Subcutaneous adipose tissue (tissue), 4 donors: ENCODE results near the gene CHST9. TPM values are rescaled to one million over a fixed set of nuclear protein-coding genes. Genes with fewer than 3 reads are reported as not detected.

Source experiments
- total RNA-seq, 4 donors: library from RNA; depleted of rRNA; stranded (reverse); fragments of >200 nt; gene quantifications; one replicate each; pipeline ENCODE4 v1.1.0, GENCODE V29; 2016
- TF ChIP-seq, protein P1 (sequence below): fragments of 450-650 bp; IDR thresholded peaks from one replicate; pipeline ENCODE4 v1.5.1; 2016; ENCODE audit warnings: low read depth, mild to moderate bottlenecking, control low read depth, antibody characterized with exemption, moderate library complexity

CHST9 gene
- total RNA-seq, 4 donors from 2014 or later: not detected

DNA sequence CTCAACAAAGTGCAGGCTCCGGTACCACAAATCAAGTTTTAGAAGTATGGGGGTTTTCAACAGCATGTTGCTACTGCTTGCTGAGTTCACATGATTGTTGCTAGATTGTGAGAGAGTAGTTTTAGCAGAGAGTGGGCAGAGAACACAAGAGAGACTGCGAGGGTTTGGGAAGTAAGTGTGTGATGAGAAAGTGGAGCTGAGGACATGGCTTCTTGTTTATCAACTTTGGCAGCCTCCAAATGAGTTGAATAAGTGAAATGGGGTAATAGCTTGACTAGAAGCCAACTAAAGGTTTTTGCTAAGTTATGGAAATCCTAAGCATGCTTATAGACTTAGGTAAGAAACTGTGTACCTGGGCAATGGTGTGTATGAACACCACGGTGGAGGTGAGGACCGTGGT is 135.1 kb downstream of the CHST9 start:
- TF ChIP-seq, protein P1, sequence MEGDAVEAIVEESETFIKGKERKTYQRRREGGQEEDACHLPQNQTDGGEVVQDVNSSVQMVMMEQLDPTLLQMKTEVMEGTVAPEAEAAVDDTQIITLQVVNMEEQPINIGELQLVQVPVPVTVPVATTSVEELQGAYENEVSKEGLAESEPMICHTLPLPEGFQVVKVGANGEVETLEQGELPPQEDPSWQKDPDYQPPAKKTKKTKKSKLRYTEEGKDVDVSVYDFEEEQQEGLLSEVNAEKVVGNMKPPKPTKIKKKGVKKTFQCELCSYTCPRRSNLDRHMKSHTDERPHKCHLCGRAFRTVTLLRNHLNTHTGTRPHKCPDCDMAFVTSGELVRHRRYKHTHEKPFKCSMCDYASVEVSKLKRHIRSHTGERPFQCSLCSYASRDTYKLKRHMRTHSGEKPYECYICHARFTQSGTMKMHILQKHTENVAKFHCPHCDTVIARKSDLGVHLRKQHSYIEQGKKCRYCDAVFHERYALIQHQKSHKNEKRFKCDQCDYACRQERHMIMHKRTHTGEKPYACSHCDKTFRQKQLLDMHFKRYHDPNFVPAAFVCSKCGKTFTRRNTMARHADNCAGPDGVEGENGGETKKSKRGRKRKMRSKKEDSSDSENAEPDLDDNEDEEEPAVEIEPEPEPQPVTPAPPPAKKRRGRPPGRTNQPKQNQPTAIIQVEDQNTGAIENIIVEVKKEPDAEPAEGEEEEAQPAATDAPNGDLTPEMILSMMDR: no peak

DNA sequence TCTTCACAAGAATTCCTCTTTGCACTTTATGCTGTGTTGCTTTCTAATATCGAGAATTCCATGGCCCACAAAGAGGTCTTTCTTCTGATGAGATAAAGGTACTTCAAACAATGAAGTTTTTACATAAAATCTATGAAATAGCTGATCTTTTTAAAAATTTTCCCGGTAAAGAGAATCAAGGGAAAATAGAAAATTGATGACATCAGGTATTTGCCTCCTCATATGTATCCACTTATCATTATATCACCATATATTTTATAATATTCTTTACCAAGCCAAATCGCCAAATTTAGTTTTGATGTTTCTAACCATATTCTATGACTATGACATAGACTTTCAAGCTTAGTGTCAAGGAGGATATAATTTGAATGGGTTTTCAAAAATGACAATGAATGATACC is 139.8 kb downstream of the CHST9 start:
- TF ChIP-seq, protein P1: no peak

DNA sequence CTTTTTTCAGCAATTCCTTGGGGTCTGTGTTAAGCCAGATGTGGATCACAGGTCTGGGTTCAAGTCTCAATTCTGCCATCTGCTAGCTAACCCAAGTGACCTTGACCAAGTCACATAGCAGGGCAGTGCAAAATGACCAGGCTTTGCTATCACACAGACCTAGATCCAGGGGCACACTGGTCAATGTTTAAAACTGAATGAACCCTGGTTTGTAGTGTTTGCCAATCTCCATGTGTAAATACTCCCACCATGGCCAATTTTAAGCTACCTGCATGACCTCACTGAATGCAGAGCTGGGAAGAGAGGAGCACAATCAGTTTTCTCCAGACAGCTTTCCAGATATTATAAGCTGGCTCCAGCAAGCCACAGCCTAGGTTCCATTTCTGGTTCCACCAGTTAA is 142.9 kb downstream of the CHST9 start:
- TF ChIP-seq, protein P1: no peak

DNA sequence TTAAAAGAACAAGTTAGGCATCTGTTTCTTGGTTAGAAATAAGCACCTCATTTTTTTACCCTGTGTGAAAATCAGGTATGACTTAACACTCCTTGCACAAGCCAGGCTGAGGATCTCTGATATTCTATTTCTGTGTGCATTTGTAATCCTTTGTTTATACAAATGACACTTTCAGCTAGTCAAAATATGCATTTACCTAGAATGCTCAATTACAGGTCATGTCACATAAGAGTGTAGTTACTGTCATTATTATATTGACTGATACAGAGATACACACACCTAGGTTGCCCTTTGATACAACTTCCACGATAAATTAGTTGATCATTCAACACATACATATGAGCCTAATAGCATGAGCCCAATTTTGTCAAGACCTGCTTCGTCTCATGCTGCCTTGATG is 144.3 kb downstream of the CHST9 start:
- TF ChIP-seq, protein P1: no peak

DNA sequence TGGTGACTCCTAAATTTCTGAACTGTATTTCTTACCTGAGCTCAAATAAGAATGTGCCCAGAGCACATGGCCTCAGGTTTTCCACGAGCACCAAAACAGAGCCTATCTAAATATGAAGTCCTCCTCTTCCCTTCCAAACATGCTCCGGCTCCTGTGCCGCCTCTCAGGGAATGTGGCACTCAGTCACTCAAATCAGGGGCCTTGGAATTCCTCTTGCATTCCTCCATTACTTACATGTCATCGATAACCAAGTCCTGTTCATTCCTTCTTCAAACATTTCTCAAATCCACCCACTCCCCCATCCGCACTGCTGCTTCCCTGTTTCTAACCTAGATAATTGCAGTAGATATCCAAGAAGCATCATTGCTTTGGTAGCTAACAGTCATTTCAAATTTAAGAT is 151.4 kb downstream of the CHST9 start:
- TF ChIP-seq, protein P1: no peak

DNA sequence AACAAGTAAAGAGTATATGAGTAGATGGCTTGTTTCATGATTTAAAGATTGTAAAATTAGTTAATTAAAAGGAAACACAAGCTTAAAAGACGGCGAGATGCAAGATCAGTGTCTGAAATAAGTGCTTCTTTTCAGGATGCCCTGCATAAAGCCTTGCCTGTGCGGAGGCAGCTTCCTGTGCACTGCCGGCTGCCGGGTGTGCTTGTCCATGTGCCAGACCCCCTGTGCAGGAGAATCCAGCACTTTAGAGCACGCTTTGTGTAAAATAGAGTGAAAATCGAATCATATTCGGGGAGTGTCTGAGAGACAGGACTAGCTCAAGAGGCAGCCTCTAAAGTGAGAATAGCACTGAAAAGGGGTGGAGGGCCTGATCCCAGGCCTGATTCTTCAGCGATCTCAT is 154.7 kb downstream of the CHST9 start:
- TF ChIP-seq, protein P1: no peak

DNA sequence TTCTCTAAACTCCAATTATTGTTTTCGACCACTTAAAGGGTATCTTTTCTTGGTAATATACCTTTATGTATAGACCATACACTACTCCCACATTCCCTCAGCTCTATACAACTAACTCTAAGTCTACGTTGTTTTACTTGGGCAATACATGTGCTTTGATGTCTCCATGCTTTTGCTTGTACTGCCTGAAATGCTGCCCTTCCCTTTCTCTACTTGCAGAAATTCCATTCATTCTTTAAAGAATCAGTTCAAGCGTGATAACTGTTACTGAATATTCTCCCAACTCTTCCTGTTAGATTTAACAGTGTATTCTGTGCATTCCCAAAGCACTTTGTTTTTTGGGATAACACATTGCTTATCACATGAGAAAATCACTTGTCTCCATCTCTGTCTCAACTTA is 162.6 kb downstream of the CHST9 start:
- TF ChIP-seq, protein P1: no peak
